HG03565 (cell line): ENCODE data around the gene C3orf22.

Experiments
- ATAC-seq: cut with Tn5 transposase; IDR thresholded peaks from one replicate; pipeline ENCODE4 v1.9.1; 2021; ENCODE audit warnings: mild to moderate bottlenecking, moderate library complexity; ENCODE audit not compliant: unreplicated experiment

The C3orf22 gene

GRCh38 chr3:126516152-126516935 is 42.4 kb downstream of the C3orf22 start:
- no peak for ATAC-seq

DNA sequence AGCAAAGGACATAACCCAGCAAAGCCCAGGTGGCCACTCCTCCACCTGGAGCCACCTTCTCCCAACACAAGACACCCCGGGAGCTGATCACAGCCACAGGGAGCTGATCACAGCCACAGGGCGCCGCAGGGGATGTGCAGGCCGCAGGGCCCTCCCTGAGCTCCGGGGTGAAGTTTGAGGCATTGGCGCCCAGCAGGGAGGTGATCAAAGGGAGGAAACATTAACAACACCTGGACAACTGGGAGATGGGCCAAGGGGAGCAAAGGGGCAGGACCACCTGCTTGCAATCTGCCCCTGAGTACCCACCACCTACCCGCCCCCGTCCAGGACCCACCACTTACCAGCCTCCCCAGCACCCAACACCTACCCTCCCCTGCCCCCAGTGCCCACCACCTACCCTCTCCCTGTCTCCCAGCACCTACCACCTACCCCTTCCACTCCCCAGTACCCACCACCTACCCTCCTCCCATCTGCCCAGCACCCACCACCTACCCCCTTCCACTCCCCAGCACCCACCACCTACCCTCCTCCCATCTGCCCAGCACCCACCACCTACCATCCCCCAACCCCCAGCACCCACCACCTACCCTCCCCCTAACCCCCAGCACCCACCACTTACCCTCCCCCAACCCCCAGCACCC is 43.5 kb downstream of the C3orf22 start:
- ATAC-seq: no peak

GRCh38 chr3:126514161-126514560 is 44.6 kb downstream of the C3orf22 start:
- ATAC-seq: no peak

DNA sequence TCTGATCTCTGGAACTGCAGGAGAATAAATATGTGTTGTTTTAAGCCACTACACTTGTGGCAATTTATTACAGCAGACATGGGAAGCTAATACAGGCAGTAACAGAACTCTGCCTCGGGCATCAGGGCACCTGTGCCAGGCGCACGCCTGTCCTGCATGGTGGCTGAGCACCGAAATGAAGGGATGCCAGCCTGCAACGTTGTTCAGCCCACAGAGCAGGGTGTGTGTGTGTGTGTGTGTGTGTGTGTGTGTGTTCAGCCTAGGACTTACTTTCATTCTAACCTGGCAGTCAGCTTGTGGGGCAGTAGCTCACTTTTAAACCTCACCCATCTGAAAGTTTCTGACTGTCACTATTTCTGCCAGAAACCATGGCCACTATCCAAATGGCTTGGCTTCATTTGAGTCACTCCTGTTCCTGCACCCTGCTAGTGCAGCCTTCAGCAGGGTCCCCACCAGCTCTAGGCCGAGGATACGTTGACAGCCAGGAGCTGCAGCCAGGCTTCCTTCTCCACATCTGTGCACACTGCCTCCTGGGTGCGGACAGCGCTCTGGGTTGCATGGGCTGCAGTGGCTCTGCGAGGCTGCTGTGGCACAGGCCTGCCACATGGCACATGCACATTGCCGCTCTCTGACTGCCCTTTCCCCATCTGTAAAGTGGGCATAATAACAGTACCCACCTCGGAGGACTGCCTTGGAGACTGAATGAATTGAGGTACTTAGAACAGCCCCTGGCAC is 45.6 kb downstream of the C3orf22 start:
- ATAC-seq: no peak

DNA sequence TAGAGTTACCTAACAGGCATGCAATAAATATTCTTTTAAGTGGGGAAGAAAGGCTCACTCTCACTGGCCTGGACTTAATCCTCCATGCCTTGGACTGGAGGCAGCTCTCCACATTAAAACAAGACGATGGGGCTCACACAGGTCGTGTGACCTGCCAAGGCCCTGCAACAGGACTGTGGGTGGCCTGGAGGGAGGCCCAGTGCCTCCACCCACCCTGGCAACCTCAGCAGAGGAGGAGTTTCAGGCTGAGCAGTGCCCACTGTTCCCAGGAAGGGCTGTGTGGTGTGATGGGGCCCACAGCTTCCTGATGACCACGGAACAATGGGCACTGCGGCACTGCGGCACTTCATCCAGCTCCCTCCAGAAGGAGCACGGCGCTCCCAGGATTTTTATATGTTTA is 46.7 kb downstream of the C3orf22 start:
- no peak for ATAC-seq

GRCh38 chr3:126511291-126511690 is 47.4 kb downstream of the C3orf22 start:
- ATAC-seq: no peak

DNA sequence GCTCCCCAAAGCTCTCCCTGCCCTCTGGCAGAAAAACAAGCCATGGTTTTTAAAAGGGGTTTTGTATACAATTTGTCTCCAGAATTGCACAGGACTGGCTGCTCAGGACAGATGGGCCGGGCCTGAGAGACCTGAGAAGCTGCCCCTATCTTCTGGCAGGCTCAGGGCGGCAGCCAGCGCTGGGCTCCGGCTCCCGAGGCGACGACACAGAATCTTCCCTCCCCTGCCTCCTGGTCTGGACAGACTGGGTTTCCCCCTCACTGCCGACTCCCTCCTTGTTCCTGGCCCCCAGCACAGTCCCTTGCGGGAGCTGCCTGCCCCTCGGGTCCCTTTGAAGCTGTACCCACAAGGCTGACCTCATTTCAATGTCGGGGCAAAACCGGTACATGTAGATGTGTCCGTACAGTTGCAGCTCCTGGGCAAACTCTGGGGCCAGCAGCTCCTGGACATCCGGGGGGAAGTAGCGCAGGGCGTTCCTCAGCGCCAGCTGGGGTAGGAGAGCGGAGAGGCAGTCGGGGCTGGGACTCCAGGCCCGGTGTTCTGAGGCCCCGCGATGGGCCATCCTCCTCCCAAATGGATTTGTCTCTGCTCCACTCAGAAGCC is 48.3 kb downstream of the C3orf22 start:
- no peak for ATAC-seq

GRCh38 chr3:126509597-126510307 is 49.0 kb downstream of the C3orf22 start:
- ATAC-seq: no peak

DNA sequence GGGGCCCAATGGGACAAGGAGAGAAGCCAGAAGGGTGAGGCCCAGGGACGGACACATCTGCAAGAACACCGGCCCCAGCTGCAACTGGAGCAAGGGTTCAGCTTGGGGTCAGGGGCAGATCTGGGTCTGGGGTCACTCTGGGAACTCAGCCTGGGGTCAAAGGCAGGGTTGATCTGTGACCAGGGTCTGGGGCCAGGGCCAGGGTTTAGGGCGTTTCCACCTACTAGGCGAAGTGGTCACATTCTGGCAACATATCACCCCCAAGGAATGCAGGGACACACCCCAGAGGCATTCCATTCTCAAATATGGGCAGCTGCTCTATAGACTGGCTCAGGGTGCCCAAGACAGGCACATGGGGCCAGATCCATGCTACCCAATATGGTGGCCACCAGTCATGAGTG is 50.2 kb downstream of the C3orf22 start:
- no peak for ATAC-seq

GRCh38 chr3:126507886-126508285 is 50.8 kb downstream of the C3orf22 start:
- ATAC-seq: no peak

DNA sequence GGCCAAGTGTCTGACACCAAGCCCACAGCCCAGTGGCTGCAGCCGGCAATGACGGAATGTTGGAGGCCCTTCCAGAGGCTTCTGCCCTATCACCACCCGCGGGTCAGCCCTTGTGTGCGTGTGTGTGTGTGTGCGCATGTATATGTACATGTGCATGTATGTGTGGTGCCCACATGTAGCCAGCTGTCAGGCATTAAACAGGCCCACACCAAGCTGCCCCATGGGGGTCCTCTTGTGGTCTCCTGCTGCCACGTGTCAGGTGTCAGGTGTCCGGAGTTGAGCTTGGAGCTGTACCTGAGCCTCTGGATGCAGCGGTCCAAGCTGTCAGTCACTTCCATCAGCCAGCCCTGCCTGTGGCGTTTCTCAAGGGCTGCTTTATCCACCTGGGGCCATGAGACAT is 55.0 kb downstream of the C3orf22 start:
- ATAC-seq: no peak

- no peak for ATAC-seq
Measured at GRCh38 chr3:126502656-126503055, 56.1 kb downstream of the C3orf22 start.

DNA sequence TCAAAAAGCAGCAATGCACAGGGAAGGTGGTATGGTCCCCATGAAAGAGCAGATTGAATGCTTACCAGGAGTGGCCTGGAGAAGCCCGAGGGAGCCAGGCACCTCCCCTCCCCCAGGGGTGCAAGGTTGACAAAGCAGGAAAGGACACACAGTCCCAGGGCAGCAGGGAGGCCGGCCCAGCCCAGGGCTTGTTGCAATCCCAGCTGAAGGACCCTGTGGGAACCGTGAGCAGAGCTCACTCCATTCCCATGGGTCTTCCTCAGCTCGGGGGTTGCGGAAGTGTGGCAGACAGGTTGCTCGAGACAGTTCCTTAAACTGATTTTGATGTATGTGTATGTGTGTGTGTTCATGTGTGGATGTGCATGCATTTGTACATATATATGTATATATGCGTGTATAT is 57.0 kb downstream of the C3orf22 start:
- no peak for ATAC-seq

GRCh38 chr3:126501054-126501453 is 57.7 kb downstream of the C3orf22 start:
- no peak for ATAC-seq

- ATAC-seq: no peak
Measured at GRCh38 chr3:126500016-126500415, 58.7 kb downstream of the C3orf22 start.
